ENCODE data around the gene CRACR2A.

DNA sequence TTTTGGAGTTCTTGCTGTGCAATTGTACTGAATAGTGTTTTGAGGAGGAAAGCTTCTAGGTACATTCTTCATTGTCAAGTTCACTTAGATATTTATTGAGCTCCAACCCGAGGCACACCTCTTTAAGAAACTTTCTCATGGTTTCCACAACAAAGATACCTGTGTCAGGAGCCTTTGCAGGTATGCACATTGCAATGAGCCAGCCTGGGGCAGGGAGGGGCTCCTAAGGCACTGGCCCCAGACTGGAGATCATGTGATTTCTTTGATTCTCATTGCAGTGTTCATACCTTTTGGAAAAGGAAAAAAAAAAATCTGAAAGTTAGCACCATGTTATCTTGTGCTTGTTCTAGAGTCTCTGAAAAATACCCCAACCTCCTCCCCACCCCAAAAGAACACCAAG lies 181.6 kb downstream of the CRACR2A start:
- TF ChIP-seq EP300 (IDR thresholded peaks at IDR 0.05; ENCODE audit: borderline replicate concordance) (no peak), RAD21 (IDR thresholded peaks at IDR 0.05; ENCODE audit: low read depth) (no peak), CREB1 (IDR thresholded peaks at IDR 0.05; ENCODE audit: low read depth) (no peak), NFIC (IDR thresholded peaks at IDR 0.05) (no peak), FOXM1 (IDR thresholded peaks at IDR 0.05; ENCODE audit: borderline replicate concordance, low read depth) (no peak), TEAD4 (IDR thresholded peaks at IDR 0.05) (no peak), TAF1 (IDR thresholded peaks at IDR 0.05; ENCODE audit: low read depth) (no peak), YY1 (IDR thresholded peaks at IDR 0.05; ENCODE audit: low read depth) (no peak), CEBPB (IDR thresholded peaks at IDR 0.05) (no peak), TCF12 (IDR thresholded peaks at IDR 0.05; ENCODE audit: low read depth) (no peak), ZBTB7A (IDR thresholded peaks at IDR 0.05; ENCODE audit: low read depth) (no peak)
- TF ChIP-seq, protein P1, sequence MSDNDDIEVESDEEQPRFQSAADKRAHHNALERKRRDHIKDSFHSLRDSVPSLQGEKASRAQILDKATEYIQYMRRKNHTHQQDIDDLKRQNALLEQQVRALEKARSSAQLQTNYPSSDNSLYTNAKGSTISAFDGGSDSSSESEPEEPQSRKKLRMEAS (IDR thresholded peaks at IDR 0.05) = no peak
- TF ChIP-seq, protein P2, sequence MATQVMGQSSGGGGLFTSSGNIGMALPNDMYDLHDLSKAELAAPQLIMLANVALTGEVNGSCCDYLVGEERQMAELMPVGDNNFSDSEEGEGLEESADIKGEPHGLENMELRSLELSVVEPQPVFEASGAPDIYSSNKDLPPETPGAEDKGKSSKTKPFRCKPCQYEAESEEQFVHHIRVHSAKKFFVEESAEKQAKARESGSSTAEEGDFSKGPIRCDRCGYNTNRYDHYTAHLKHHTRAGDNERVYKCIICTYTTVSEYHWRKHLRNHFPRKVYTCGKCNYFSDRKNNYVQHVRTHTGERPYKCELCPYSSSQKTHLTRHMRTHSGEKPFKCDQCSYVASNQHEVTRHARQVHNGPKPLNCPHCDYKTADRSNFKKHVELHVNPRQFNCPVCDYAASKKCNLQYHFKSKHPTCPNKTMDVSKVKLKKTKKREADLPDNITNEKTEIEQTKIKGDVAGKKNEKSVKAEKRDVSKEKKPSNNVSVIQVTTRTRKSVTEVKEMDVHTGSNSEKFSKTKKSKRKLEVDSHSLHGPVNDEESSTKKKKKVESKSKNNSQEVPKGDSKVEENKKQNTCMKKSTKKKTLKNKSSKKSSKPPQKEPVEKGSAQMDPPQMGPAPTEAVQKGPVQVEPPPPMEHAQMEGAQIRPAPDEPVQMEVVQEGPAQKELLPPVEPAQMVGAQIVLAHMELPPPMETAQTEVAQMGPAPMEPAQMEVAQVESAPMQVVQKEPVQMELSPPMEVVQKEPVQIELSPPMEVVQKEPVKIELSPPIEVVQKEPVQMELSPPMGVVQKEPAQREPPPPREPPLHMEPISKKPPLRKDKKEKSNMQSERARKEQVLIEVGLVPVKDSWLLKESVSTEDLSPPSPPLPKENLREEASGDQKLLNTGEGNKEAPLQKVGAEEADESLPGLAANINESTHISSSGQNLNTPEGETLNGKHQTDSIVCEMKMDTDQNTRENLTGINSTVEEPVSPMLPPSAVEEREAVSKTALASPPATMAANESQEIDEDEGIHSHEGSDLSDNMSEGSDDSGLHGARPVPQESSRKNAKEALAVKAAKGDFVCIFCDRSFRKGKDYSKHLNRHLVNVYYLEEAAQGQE (IDR thresholded peaks at IDR 0.05; ENCODE audit: low read depth) = no peak

Data from Ishikawa (cell line).